ENCODE results near the gene BBS9. TPM values are rescaled to one million over a fixed set of nuclear protein-coding genes. Genes with fewer than 3 reads are reported as not detected.

Gene BBS9
- total RNA-seq, 1 experiment from 2014 or later = 5.7 TPM

DNA sequence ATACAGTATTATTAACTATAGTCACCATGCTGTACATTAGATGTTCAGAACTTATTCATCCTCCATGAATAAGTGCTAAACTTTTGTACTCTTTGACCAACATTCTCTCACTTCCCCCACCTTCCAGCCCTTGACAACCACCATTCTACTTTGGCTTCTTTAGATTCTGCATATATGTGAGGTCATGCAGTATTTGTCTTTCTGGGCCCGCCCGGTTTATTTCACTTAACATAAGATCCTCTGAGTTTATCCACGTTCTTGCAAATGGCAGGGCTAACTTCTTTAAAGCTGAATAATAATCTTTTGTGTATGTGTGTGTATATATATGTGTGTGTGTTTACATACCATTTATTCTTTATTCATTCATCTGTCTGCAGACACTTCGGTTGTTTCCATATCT lies 336.8 kb downstream of the BBS9 start:
- no TSS peak for BruUV-seq (replicated peaks)
- ChIA-PET CTCF (no interaction called here), POLR2A (ENCODE audit: unreplicated experiment) (no interaction called here)
- no peaks in the 10 kb centered on the region for H3K9me2 ChIP-seq (replicated peaks; ENCODE audit: low read length)
- no peaks in the 10 kb centered on the region for H3K9me3 ChIP-seq (ENCODE audit: low read length)
- no peaks in the 10 kb centered on the region for H4K20me1 ChIP-seq (ENCODE audit: low read length)
- no peaks in the 10 kb centered on the region for H3K4me1 ChIP-seq (ENCODE audit: insufficient read depth, low read length)
- H3K9ac ChIP-seq (ENCODE audit: low read length) = no peak overlapping the region
- no peak overlapping the region for H3K4me2 ChIP-seq (ENCODE audit: low read length)
- ATAC-seq (no peak), DNase-seq (no peak)
- no peaks in the 10 kb centered on the region for H3K36me3 ChIP-seq (ENCODE audit: low read depth, low read length)
- H3F3A ChIP-seq (ENCODE audit: low read length, unreplicated experiment) = no peaks in the 10 kb centered on the region
- no peak overlapping the region for H3K4me3 ChIP-seq (ENCODE audit: low read length)
- TF ChIP-seq EZH2phosphoT487 (IDR thresholded peaks at IDR 0.05; ENCODE audit: borderline replicate concordance, low read length) = no peak
- intact Hi-C loops (cut with micrococcal nuclease) = no loop called here
- no peak overlapping the region for H3K27ac ChIP-seq (ENCODE audit: low read length)
- H2AFZ ChIP-seq (ENCODE audit: low read length) = no peak overlapping the region
- H3K27me3 ChIP-seq (ENCODE audit: low read length) = no peaks in the 10 kb centered on the region
- no peaks in the 10 kb centered on the region for H3K79me2 ChIP-seq (ENCODE audit: low read length)

GRCh38 chr7:33471636-33472242 lies 342.4 kb downstream of the BBS9 start:
- Histone ChIP-seq H3F3A (ENCODE audit: low read length, unreplicated experiment) (no peaks in the 10 kb centered on the region), H3K4me2 (ENCODE audit: low read length) (no peak overlapping the region), H3K9ac (ENCODE audit: low read length) (no peak overlapping the region), H2AFZ (ENCODE audit: low read length) (no peak overlapping the region), H3K4me1 (ENCODE audit: insufficient read depth, low read length) (peaks cover 6% of the 10 kb centered on the region; the same call in 1 of the 2 replicates), H3K4me3 (ENCODE audit: low read length) (no peak overlapping the region), H4K20me1 (ENCODE audit: low read length) (no peaks in the 10 kb centered on the region), H3K27me3 (ENCODE audit: low read length) (no peaks in the 10 kb centered on the region), H3K9me2 (replicated peaks; ENCODE audit: low read length) (no peaks in the 10 kb centered on the region), H3K79me2 (ENCODE audit: low read length) (no peaks in the 10 kb centered on the region), H3K9me3 (ENCODE audit: low read length) (no peaks in the 10 kb centered on the region), H3K27ac (ENCODE audit: low read length) (no peak overlapping the region; the same call in 1 of the 2 replicates), H3K36me3 (ENCODE audit: low read depth, low read length) (no peaks in the 10 kb centered on the region)
- ATAC-seq (no peak), DNase-seq (no peak)
- ChIA-PET POLR2A (ENCODE audit: unreplicated experiment) (no interaction called here), CTCF (no interaction called here)
- no peak for TF ChIP-seq EZH2phosphoT487 (IDR thresholded peaks at IDR 0.05; ENCODE audit: borderline replicate concordance, low read length)
- TF ChIP-seq, protein P1, sequence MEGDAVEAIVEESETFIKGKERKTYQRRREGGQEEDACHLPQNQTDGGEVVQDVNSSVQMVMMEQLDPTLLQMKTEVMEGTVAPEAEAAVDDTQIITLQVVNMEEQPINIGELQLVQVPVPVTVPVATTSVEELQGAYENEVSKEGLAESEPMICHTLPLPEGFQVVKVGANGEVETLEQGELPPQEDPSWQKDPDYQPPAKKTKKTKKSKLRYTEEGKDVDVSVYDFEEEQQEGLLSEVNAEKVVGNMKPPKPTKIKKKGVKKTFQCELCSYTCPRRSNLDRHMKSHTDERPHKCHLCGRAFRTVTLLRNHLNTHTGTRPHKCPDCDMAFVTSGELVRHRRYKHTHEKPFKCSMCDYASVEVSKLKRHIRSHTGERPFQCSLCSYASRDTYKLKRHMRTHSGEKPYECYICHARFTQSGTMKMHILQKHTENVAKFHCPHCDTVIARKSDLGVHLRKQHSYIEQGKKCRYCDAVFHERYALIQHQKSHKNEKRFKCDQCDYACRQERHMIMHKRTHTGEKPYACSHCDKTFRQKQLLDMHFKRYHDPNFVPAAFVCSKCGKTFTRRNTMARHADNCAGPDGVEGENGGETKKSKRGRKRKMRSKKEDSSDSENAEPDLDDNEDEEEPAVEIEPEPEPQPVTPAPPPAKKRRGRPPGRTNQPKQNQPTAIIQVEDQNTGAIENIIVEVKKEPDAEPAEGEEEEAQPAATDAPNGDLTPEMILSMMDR (conservative IDR thresholded peaks at IDR 0.05; ENCODE audit: low read depth, low read length) = no peak
- no peak for TF ChIP-seq EZH2 (IDR thresholded peaks at IDR 0.05; ENCODE audit: low read length, unreplicated experiment)
- BruUV-seq (replicated peaks) = no TSS peak
- intact Hi-C loops (cut with micrococcal nuclease) = no loop called here

DNA sequence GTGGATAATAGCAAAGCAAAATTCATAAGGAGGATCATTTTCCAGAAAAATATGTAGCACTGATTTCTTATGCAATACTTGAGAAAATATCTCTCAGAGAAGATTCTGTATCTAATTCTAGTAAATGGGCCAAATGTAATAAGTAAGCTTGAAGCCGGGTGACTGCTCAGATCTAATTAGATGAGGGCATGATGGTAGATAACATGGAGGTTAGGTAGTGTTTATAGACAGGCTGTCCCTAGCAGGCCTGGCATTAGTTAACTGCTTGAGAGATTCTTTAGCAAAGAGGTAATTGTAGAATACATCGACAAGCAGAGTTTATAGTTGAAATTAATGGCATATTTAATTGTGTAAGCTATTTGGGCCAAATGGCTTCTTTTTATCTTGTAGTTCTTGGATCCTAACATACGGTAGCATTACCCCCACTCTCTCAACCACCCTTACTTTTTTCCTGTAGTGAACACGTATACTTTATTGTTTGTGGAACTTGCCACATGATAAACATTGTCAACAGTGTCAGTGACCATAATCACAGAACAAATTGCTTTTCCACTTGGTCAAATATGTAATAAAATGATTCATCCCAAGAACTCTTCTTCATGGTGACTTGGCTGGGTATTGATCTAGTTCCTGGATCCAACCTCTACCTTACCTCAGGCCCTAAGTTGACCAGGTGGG lies 343.1 kb downstream of the BBS9 start:
- no peak overlapping the region for H3K4me2 ChIP-seq (ENCODE audit: low read length)
- no peaks in the 10 kb centered on the region for H3K9me2 ChIP-seq (replicated peaks; ENCODE audit: low read length)
- H3K4me3 ChIP-seq (ENCODE audit: low read length) = no peak overlapping the region
- no peaks in the 10 kb centered on the region for H3K79me2 ChIP-seq (ENCODE audit: low read length)
- H2AFZ ChIP-seq (ENCODE audit: low read length) = no peak overlapping the region
- H3K4me1 ChIP-seq (ENCODE audit: insufficient read depth, low read length) = peaks cover 6% of the 10 kb centered on the region; the same call in 1 of the 2 replicates
- DNase-seq (peak; percentile 20), ATAC-seq (peak; percentile 91)
- H3K36me3 ChIP-seq (ENCODE audit: low read depth, low read length) = no peaks in the 10 kb centered on the region
- POLR2A ChIA-PET (ENCODE audit: unreplicated experiment) = no interaction called here
- H4K20me1 ChIP-seq (ENCODE audit: low read length) = no peaks in the 10 kb centered on the region
- BruUV-seq (replicated peaks) = no TSS peak
- peak overlapping the region; percentile 10; the same call in 1 of the 2 replicates for H3K27ac ChIP-seq (ENCODE audit: low read length)
- intact Hi-C loops (cut with micrococcal nuclease) = no loop called here
- no peaks in the 10 kb centered on the region for H3K27me3 ChIP-seq (ENCODE audit: low read length)
- no peaks in the 10 kb centered on the region for H3K9me3 ChIP-seq (ENCODE audit: low read length)
- CTCF ChIA-PET = interaction anchor here (0.6 kb wide), 1 partner anchor 24 kb away, joined by 3 read pairs; no protein-coding TSS in a partner anchor
- H3F3A ChIP-seq (ENCODE audit: low read length, unreplicated experiment) = no peaks in the 10 kb centered on the region
- H3K9ac ChIP-seq (ENCODE audit: low read length) = no peak overlapping the region
- TF ChIP-seq EZH2 (IDR thresholded peaks at IDR 0.05; ENCODE audit: low read length, unreplicated experiment) = no peak
